NCI-H345 treated with DMSO at 0.1 percent for 48 hours (cell line): ENCODE measurements around the gene ATF7IP2.
A peak's percentile ranks its signal among the peaks of the same experiment; 100 is the strongest.

ENCODE experiments used
- DNase-seq: peaks from one replicate; lab custom pipeline; 2025; ENCODE audit not compliant: unreplicated experiment; lab: John Stamatoyannopoulos, UW

Gene ATF7IP2

DNA sequence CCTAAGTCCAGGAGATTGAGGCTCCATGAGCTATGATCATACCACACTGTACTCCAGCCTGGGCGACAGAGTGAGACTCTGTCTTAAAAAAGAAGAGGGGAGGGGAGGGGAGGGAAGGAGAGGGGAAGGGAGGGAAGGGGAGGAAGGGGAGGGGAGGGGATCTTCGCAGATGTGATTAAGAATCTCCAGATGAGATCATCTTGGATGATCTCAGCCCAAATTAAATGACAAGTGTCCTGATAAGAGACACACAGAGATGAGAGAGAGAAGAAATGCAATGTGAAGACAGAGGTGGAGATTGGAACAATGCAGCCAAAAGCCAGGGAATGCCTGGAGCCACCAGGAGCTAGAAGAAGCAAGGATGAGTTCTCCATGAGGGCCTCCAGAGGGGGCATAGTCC, 124.4 kb downstream of the ATF7IP2 start:
- DNase-seq, result no peak

DNA sequence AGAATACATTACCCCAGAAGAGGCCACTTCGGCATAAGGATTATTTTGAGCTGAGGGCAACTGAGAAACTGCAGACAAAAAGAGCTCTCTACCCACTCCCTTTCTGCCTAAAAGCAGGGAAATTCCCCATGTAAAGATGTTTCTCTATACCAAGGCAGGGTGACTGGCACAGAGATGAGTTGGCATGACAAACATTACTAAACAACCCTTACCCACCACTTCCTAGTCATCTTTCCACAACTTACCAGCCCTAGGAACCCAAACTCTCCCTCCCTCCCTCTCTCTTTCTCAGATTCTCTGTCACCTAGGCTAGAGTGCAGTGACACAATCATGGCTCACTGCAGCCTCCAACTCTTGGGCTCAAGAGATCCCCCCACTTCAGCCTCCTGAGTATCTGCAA, 126.0 kb downstream of the ATF7IP2 start:
- DNase-seq, result no peak

DNA sequence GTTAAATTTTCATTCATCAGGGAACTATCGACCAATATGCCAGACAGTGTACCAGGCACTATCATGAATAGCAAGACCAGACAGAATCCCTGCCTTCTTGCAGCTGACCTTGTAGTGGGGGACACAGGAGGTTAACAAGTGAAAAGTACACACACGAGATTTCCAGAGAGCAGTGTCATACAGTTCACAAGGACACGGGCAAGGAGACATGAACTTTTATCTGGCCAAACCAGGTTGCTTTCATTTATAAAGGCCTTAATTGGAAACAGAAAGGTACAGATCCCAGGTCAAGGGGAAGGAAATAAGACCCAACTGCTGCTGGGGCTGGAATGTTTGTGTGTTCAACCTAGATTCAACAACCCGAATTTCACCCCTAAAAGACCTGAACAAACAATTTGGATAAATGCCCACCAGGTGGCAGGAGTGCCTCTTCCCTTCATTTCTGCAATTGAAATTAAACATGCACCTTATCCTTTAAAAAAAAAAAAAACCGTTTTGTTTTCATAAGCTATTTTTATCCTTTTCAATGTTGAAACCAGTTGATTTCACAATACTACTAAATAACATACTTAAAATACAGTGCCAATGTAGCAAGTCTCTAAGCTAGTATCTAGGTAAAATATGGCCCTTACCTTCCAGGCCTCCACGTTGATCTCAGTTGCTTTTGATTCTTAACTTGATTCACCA, 128.7 kb downstream of the ATF7IP2 start:
- peak; percentile 17 for DNase-seq

DNA sequence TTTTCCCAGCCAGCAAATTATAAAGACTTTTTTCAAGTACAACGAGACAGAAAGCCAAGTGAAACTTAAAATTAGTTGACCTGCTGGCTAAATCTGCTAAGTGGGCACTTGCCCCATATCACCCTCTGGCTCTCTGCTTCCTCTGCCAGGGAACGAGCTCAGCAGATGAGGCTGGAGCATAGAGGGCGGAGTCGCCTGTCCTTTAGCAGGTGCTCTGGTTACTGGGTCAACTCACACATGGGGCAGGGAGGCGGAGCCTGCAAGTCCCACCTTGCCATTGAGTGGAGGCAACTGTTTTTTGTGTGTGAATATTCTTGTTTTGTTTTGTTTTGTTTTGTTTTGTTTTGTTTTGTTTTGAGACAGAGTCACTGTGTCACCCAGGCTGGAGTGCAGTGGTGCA, 132.0 kb downstream of the ATF7IP2 start:
- no peak for DNase-seq

DNA sequence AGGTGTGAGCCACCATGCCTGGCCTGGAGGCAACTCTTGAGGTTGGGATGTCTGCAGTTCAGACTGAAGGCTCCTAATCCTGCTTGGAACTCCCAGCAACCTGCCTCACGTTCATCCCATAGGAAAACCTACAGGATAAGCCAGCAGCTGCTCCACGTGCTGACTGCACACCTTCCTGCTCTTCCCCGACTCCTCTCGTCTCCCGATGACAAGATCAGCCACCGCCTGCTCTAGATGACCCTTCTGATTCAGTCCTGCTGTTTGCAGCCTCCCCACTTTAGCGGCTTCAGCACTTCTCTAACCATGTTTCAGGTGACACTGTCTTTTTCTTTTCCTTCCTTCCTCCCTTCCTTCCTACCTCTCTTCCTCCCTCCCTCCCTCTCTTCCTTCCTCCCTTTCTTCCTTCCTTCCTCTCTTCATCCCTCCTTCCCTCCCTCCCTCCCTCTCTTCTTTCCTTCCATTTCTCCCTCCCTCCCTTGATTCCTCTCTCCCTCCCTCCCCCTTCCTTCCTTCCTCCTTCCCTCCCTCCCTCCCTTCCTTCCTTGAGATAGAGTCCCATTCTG, 132.7 kb downstream of the ATF7IP2 start:
- DNase-seq, result no peak

DNA sequence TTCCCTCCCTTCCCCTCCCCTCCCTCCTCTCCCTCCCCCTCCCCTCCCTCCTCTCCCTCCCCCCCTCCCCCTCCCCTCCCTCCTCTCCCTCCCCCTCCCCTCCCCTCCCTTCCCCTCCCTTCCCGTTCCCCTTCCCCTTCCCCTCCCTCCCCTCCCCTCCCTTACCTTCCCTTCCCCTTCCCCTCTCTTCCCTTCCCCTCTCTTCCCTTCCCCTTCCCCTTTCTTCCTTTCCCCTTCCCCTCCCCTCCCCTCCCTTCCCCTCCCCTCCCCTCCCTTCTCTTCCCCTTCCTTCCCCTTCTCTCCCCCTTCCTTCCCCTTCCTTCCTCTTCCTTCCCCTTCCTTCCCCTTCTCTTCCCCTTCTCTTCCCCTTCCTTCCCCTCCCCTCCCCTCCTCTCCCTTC, 133.4 kb downstream of the ATF7IP2 start:
- no peak for DNase-seq

DNA sequence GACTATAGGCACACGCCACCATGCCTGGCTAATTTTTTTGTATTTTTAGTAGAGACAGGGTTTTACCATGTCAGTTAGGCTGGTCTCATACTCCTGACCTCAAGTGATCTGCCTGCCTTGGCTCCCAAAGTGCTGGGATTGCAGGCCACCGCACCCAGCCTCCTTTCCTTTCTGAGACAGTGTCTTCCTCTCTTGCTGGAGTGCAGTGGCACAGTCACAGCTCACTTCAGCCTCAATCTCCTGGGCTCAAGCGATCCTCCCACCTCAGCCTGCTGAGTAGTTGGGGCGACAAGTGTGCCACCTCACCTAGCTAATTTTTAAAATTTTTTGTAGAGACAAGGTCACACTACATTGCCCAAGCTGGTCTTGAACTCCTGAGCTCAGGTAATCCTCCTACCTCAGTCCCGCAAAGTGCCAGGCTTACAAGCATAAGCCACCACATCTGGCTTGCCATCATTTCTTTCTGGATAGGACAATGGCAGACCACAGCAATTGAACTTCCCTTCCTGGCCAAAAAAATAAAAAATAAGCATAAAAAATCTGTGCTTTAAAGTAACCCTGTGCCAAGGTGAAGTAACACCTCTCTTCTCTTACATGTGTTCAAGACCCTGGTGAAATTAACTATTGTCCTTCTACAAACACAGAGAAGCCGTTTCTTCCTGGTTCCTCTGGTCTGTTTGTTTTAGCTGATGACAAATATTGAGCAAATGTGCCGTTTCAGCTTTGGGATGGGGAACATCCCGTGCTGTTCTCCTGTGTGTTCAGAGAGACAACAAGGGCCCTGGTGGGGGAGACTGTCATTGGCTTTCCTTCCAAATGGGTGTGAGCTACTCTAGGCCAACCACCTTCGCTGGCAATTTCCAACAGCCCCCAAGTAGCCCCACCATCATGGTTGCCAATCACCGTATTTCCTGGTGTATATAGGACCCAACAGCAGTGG, 134.3 kb downstream of the ATF7IP2 start:
- DNase-seq, result no peak

DNA sequence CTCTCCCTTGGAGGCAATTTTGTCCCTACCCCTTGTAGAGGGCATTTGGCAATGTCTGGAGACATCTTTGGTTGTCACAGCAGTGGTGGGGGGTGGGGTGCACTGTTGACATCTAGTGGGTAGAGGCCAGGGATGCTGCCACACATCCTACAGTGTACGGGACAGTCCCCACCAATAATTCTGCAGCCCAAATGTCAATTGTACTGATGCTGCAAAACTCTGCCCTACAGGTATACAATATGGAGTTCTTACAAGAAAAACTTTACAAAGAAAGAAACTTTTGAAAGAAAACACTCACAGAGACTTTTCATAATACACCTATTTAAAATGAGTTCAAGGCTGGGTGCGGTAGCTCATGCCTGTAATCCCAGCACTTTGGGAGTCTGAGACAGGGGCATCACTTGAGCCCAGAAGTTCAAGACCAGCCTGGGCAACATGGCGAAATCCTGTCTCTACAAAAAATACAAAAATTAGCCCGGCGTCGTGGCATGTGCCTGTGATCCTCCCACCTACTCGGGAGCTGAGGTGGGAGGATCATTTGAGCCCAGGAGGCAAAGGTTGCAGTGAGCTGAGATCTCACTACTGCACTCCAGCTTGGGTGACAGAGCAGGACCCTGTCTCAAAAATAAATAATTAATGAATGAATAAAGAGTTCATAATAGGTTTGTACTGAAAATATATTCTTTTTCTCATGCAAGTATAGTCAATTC, 135.2 kb downstream of the ATF7IP2 start:
- DNase-seq, result no peak

DNA sequence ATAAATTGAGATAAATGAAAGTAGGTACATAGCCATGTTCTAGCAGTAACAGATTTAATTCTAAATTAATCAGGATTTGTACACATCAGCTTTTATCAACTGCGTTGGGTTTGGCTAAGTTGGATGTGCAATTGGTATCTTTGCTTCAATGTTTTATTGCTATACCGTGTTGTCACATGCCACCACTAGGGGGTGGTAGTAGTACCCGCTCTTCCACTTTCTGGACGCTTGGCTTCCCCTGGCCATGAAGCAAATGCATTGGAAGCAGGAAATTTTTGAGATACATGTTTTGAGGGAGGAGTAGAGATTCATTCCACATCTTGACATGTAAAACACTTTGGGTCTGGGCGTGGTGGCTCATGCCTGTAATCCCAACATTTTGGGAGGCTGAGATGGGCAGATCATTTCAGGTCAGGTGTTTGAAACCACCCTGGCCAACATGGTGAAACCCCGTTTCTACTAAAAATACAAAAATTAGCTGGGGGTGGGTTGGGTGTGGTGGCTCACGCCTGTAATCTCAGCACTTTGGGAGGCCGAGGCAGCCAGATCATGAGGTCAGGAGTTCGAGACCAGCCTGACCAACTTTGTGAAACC, 135.9 kb downstream of the ATF7IP2 start:
- DNase-seq, result no peak

DNA sequence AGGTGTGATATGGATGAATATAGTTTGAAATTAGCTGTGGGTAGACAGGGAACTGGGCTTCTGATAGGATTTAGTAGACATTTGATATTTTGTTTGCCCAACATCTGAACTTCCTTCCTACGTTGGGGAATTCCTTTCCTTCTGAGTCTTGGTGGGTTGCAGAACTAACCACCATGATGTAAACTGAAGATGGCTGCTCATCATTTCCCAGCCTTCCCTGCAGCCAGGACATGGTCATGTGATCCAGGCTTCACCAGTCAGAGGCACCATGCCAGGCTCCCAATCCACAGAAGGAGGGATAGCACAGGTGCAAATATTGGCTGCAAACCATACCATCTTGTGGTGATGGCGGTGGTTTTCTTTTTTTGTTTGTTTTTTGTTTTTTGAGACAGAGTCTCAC, 137.1 kb downstream of the ATF7IP2 start:
- DNase-seq, result no peak

DNA sequence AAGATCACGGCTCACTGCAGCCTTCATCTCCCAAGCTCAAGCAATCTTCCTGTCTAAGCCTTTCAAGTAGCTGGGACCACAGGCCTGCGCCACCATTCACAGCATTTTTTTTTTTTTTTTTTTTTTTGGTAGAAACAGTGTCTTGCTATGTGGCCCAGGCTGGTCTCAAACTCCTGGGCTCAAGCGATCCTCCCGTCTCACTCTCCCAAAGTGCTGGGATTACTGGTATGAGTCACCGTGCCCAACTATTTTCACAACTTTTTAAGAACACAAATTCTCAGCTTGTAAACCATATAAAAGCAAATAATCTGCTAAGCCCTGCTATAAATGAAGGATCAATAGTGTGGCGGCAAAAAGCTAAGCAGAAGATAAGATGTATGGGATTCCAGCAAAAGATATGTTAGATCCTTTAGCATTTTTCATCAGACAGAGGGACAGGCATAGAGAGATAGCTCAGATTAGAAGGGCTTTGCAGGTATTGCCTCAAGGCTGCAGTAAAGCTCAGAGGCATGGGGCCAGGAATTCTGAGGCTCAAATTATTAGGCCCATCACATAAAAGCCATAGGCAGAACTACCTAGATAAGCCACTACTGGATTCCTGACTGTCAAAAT, 139.5 kb downstream of the ATF7IP2 start:
- no peak for DNase-seq

DNA sequence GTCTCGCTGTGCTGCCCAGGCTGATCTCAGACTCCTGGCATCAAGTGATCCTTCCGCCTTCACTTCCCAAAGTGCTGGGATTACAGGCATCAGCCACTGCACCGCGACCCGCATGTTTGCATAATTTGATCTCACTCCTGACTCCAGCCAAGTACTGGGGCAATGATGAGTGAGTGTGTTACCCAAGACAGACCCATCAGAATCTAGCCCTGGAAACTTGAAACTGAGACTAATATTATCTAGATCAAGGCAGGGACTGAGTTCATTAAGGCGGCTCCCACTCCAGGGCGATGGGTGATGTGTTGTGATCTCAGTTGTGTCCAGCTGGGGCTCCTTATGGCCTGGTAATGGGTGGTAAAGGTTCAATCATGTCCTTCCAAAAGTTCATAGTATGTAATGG, 141.1 kb downstream of the ATF7IP2 start:
- DNase-seq, result no peak

DNA sequence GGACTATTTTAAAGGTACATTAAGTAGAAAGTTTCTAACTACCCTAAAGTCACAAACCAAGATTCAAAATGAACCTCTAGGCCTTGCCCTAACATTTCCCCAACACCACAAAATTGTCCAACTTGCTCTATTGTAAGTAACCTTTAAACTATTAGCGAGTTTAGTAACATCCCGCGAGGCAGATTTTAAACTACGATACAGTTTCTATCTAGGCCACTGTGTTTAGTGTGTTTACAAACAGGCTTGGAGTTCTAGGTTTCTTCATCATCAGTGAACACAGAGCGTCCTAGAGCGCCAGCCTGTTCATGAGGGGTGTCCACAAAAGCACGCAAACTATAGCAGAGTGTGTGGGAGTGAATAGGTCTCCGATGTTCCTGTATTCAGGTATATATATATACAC, 142.8 kb downstream of the ATF7IP2 start:
- DNase-seq, result no peak

DNA sequence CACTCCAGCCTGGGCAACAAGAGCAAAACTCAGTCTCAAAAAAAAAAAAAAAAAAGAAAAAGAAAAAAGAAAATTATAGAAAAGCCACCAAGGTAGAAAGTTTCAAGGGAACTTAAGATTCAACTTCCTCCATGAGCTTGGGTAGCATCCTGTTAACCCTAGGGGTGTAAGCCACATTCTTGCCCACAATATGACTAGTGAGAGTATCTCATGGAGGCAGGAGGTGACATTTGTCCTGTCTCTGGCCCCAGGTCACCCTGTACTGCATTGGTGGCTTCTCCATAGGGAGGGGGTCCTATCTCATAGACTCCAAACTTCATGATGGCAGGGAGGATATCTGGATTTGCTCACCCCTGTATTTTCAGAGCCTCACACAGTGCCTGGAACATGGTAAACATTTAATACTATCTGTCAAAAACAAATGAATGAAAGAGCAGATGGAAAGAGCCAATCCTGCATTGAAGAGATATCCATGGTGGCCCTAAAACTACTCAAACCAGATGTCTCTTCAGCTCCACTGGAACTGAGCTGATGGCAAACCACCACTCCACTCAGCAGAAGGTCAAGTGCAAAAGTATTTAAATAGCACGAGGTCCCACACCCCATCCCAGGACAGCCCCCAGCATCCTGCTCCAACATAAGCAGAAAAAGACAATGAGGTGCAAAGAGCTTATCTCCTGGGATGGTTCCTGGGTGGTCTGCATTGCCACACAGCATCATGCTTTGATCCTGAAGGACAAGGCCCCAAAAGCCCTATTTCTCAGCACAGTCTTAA, 144.2 kb downstream of the ATF7IP2 start:
- DNase-seq, result no peak

DNA sequence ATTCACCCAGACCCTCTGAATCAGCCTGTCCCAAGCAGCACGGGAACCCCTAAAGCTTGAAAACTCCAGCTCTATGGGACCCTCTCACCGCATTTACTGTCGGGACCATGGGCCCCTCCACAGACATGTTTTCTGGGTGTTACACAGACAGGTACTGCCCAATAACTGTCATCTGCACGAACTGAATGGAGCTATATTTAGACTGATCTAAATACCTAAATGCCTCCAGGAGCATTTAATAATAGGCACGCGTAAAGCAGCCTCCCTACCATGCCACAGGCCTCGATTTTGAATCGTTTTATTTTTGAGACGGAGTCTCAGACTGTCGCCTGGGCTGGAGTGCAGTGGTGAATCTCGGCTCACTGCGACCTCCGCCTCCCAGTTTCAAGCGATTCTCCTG, 144.8 kb downstream of the ATF7IP2 start:
- no peak for DNase-seq

DNA sequence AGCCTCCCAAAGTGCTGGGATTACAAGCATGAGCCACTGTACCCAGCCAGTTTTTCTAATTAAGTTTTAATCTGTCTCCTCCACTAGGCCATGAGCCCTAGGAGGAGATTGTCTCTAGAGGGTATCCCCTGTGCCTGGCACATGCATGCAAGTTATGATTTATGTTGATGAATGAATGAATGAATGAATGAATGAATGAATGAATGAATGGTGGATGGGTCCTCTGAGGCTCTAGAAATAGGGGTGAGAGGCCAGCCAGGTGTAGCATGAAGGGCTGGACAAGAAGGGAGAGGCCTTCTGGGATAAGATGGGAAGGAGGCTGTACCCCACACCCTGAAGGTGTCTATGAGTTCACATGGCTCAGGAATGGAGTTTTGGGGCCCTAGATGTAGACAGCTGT, 145.7 kb downstream of the ATF7IP2 start:
- DNase-seq, result no peak
